OCI-LY3 (cell line): ENCODE results near the gene STK32C.

Experiments
- H2AFZ ChIP-seq: fragments of 200-600, 300-600 bp; shearing (Covaris generic); 2 replicates; pipeline ENCODE4 v1.6.0; 2014; ENCODE audit warnings: antibody characterized with exemption, low read depth, low read length
- H3K27ac ChIP-seq: fragments of 200-600, 300-600 bp; sonication (generic); 2 replicates; pipeline ENCODE4 v1.5.1; 2014; ENCODE audit warnings: mild to moderate bottlenecking, low read length, moderate library complexity, mixed read lengths
- H3K27me3 ChIP-seq: fragments of 200-600, 300-600 bp; sonication (generic); 2 replicates; pipeline ENCODE4 v1.6.1; 2014; ENCODE audit warnings: low read depth, low read length, mixed read lengths
- H3K36me3 ChIP-seq: fragments of 200-600, 300-600 bp; sonication (generic); replicated peaks from 2 replicates; pipeline ENCODE3; 2014; ENCODE audit warnings: low read depth, low read length, mixed read lengths
- H3K4me1 ChIP-seq: fragments of 300-600, 200-600 bp; sonication (generic); 2 replicates; pipeline ENCODE4 v1.6.1; 2014; ENCODE audit warnings: low read length, mixed read lengths
- H3K4me2 ChIP-seq: fragments of 200-600, 300-600 bp; sonication (generic); 2 replicates; pipeline ENCODE4 v1.6.1; 2014; ENCODE audit warnings: low read length, mixed read lengths
- H3K4me3 ChIP-seq: fragments of 300-600, 200-600 bp; sonication (generic); 2 replicates; pipeline ENCODE4 v1.5.1; 2014; ENCODE audit warnings: antibody characterized with exemption, mild to moderate bottlenecking, low read length, moderate library complexity
- H3K79me2 ChIP-seq: fragments of 300-600, 200-600 bp; shearing (Covaris generic); 2 replicates; pipeline ENCODE4 v1.6.1; 2014; ENCODE audit warnings: mild to moderate bottlenecking, low read length, mixed read lengths
- H3K9ac ChIP-seq: fragments of 300-600, 200-600 bp; shearing (Covaris generic); 2 replicates; pipeline ENCODE4 v1.6.0; 2014; ENCODE audit warnings: mild to moderate bottlenecking, low read length, moderate library complexity
- H3K9me3 ChIP-seq: fragments of 200-600, 300-600 bp; shearing (Covaris generic); 2 replicates; pipeline ENCODE4 v1.6.1; 2014; ENCODE audit warnings: low read length, mixed read lengths; ENCODE audit not compliant: insufficient read depth
- H4K20me1 ChIP-seq: fragments of 200-600, 300-600 bp; sonication (generic); 2 replicates; pipeline ENCODE4 v1.6.1; 2016; ENCODE audit warnings: low read length, mixed read lengths; ENCODE audit not compliant: insufficient read depth
- CTCF ChIP-seq: fragments of 200-600, 300-600 bp; sonication (generic); IDR thresholded peaks from 2 replicates; pipeline ENCODE4 v1.5.1; 2014; ENCODE audit warnings: antibody characterized with exemption, low read length, low read depth
- EZH2phosphoT487 ChIP-seq: fragments of 200-600 bp; shearing (Covaris generic); IDR thresholded peaks from 2 replicates; pipeline ENCODE4 v1.6.1; 2018; ENCODE audit warnings: antibody characterized with exemption, mixed run types, low read depth

The STK32C gene

GRCh38 chr10:132254841-132255240, 52.9 kb downstream of the STK32C start:
- Histone ChIP-seq H2AFZ (no peak overlapping the region), H3K27me3 (no peaks in the 10 kb centered on the region), H3K79me2 (no peaks in the 10 kb centered on the region), H3K4me2 (no peak overlapping the region), H3K4me1 (no peaks in the 10 kb centered on the region), H3K36me3 (no peaks in the 10 kb centered on the region), H4K20me1 (no peaks in the 10 kb centered on the region), H3K27ac (no peak overlapping the region), H3K9ac (no peak overlapping the region), H3K4me3 (no peak overlapping the region), H3K9me3 (no peaks in the 10 kb centered on the region)
- TF ChIP-seq CTCF (no peak), EZH2phosphoT487 (no peak)

- Histone ChIP-seq H3K36me3 (no peaks in the 10 kb centered on the region), H3K4me2 (no peak overlapping the region), H2AFZ (no peak overlapping the region), H3K27ac (no peak overlapping the region), H3K4me1 (no peaks in the 10 kb centered on the region), H3K9ac (no peak overlapping the region), H3K79me2 (no peaks in the 10 kb centered on the region), H3K27me3 (no peaks in the 10 kb centered on the region), H3K4me3 (no peak overlapping the region), H3K9me3 (no peaks in the 10 kb centered on the region), H4K20me1 (no peaks in the 10 kb centered on the region)
- TF ChIP-seq EZH2phosphoT487 (no peak), CTCF (no peak)
These were observed 54.6 kb downstream of the STK32C start for GRCh38 chr10:132253092-132253687.

- H3K27me3 ChIP-seq, result no peaks in the 10 kb centered on the region
- H3K36me3 ChIP-seq, result no peaks in the 10 kb centered on the region
- no peaks in the 10 kb centered on the region for H3K79me2 ChIP-seq
- no peaks in the 10 kb centered on the region for H3K9me3 ChIP-seq
- no peaks in the 10 kb centered on the region for H4K20me1 ChIP-seq
- no peak overlapping the region for H3K4me3 ChIP-seq
- H3K4me1 ChIP-seq, result no peaks in the 10 kb centered on the region
- no peak overlapping the region for H3K27ac ChIP-seq
- no peak overlapping the region for H3K4me2 ChIP-seq
- no peak overlapping the region for H2AFZ ChIP-seq
- H3K9ac ChIP-seq, result no peak overlapping the region
- TF ChIP-seq CTCF (no peak), EZH2phosphoT487 (no peak)
These were observed 55.3 kb downstream of the STK32C start for GRCh38 chr10:132252412-132252811.

- Histone ChIP-seq H3K9me3 (no peaks in the 10 kb centered on the region), H2AFZ (no peak overlapping the region), H3K27ac (no peak overlapping the region), H3K79me2 (no peaks in the 10 kb centered on the region), H3K36me3 (no peaks in the 10 kb centered on the region), H3K9ac (no peak overlapping the region), H3K4me2 (no peak overlapping the region), H3K4me1 (no peaks in the 10 kb centered on the region), H4K20me1 (no peaks in the 10 kb centered on the region), H3K4me3 (no peak overlapping the region), H3K27me3 (no peaks in the 10 kb centered on the region)
- no peak for TF ChIP-seq EZH2phosphoT487
These were observed 55.8 kb downstream of the STK32C start for GRCh38 chr10:132251928-132252327.
